H1 (cell line): ENCODE data around the gene TSPEAR. TPM values are rescaled to one million over a fixed set of nuclear protein-coding genes. Genes with fewer than 3 reads are reported as not detected.

Experiments
- CTCF ChIA-PET: fragments of 300-600 bp; sonication (Branson Sonifier 250); formaldehyde crosslinking; loops from one replicate; lab custom pipeline; 2021; ENCODE audit not compliant: partially characterized antibody; lab: Charles Lee
- POLR2A ChIA-PET: fragments of 300-600 bp; sonication (Branson Sonifier 250); formaldehyde crosslinking; loops from one replicate; lab custom pipeline; 2021; ENCODE audit warnings: inconsistent platforms; ENCODE audit not compliant: partially characterized antibody; lab: Charles Lee
- DNase-seq, 2 experiments: peaks; one replicate each; pipeline versions ENCODE4 v3.0.0 to v3.0.0-alpha.2; 2010 to 2022; ENCODE audit warnings: low spot score in 2 of 2, low read depth in 1 of 2, mixed read lengths in 1 of 2
- FAIRE-seq: peaks from 2 replicates; lab custom pipeline; 2011; peaks lifted over from hg19 to GRCh38; lab: Jason Lieb, UNC
- H2AFZ ChIP-seq: 2 replicates; pipeline ENCODE4 v1.8.1; 2012; ENCODE audit warnings: low read length, inconsistent platforms
- H2AK5ac ChIP-seq: 2 replicates; pipeline ENCODE4 v1.6.1; 2013; ENCODE audit warnings: low read depth, low read length
- H2BK120ac ChIP-seq: replicated peaks from 2 replicates; pipeline ENCODE3; 2013; ENCODE audit warnings: low read depth, low read length, inconsistent platforms
- H2BK12ac ChIP-seq: 2 replicates; pipeline ENCODE4 v1.6.1; 2013; ENCODE audit warnings: low read depth, low read length
- H2BK15ac ChIP-seq: 2 replicates; pipeline ENCODE4 v1.6.1; 2013; ENCODE audit warnings: low read length
- H2BK20ac ChIP-seq: 2 replicates; pipeline ENCODE4 v1.6.1; 2013; ENCODE audit warnings: low read length
- H2BK5ac ChIP-seq: 2 replicates; pipeline ENCODE4 v1.6.1; 2013; ENCODE audit warnings: low read depth, low read length
- H3K14ac ChIP-seq: 2 replicates; pipeline ENCODE4 v1.6.1; 2013; ENCODE audit warnings: inconsistent platforms; ENCODE audit not compliant: insufficient read length
- H3K18ac ChIP-seq: 2 replicates; pipeline ENCODE4 v1.6.1; 2013; ENCODE audit warnings: low read length; ENCODE audit errors: extremely low read depth
- H3K23ac ChIP-seq: 2 replicates; pipeline ENCODE4 v1.6.1; 2013; ENCODE audit warnings: inconsistent platforms; ENCODE audit not compliant: insufficient read length
- H3K23me2 ChIP-seq: 2 replicates; pipeline ENCODE4 v1.6.1; 2013; ENCODE audit warnings: low read depth, low read length
- H3K27ac ChIP-seq: 2 replicates; pipeline ENCODE4 v1.6.1; 2011; ENCODE audit warnings: low read depth, low read length, inconsistent platforms
- H3K27me3 ChIP-seq, 4 experiments: replicated peaks in 1 of 4; 1 replicate in 1 of 4; 2 replicates in 3 of 4; pipeline versions ENCODE4 v1.6.1 to v1.8.1; 2011 to 2013; ENCODE audit warnings: low read length in 3 of 4, mild to moderate bottlenecking in 3 of 4, inconsistent platforms in 2 of 4, mixed read lengths in 2 of 4, moderate library complexity in 1 of 4; ENCODE audit not compliant: control insufficient read depth in 3 of 4, insufficient read depth in 3 of 4; ENCODE audit errors: extremely low read depth in 1 of 4
- H3K36me3 ChIP-seq, 4 experiments: 2 replicates each; pipeline versions ENCODE4 v1.6.1 to v1.8.1; 2011 to 2013; ENCODE audit warnings: mild to moderate bottlenecking in 4 of 4, low read length in 3 of 4, moderate library complexity in 2 of 4, control low read depth in 1 of 4, inconsistent platforms in 1 of 4; ENCODE audit not compliant: insufficient read depth in 4 of 4, control insufficient read depth in 2 of 4
- H3K4ac ChIP-seq: replicated peaks from 2 replicates; pipeline ENCODE3; 2013; ENCODE audit warnings: low read length, low read depth, mixed read lengths, inconsistent platforms; ENCODE audit not compliant: insufficient read length
- H3K4me1 ChIP-seq, 4 experiments: replicated peaks in 1 of 4; 1 replicate in 1 of 4; 2 replicates in 3 of 4; pipeline versions ENCODE4 v1.6.1 to v1.8.1; 2011 to 2013; ENCODE audit warnings: low read length in 3 of 4, inconsistent platforms in 2 of 4, mixed read lengths in 1 of 4; ENCODE audit not compliant: insufficient read depth in 4 of 4, control insufficient read depth in 3 of 4
- H3K4me2 ChIP-seq, 2 experiments: 2 replicates each; pipeline versions ENCODE4 v1.6.1 to v1.8.1; 2011 to 2013; ENCODE audit warnings: low read depth in 2 of 2, low read length in 2 of 2, control low read depth in 1 of 2, inconsistent platforms in 1 of 2, mild to moderate bottlenecking in 1 of 2; ENCODE audit not compliant: insufficient read depth in 1 of 2
- H3K4me3 ChIP-seq, 4 experiments: fragments of 200-600, 300-600 bp in 1 of 4; sonication (generic), shearing (Covaris generic), sonication (Bioruptor Twin) in 1 of 4; 2 replicates each; pipeline versions ENCODE4 v1.5.1 to v1.8.1; 2011 to 2016; ENCODE audit warnings: low read length in 4 of 4, low read depth in 3 of 4, control low read depth in 2 of 4, inconsistent platforms in 2 of 4, mild to moderate bottlenecking in 2 of 4, mixed read lengths in 1 of 4, moderate library complexity in 1 of 4; ENCODE audit not compliant: insufficient read depth in 2 of 4; ENCODE audit errors: extremely low read depth in 1 of 4
- H3K56ac ChIP-seq: replicated peaks from 2 replicates; pipeline ENCODE3; 2013; ENCODE audit warnings: low read depth, mild to moderate bottlenecking, mixed read lengths, low read length, inconsistent platforms; ENCODE audit not compliant: insufficient read length
- H3K79me1 ChIP-seq: 2 replicates; pipeline ENCODE4 v1.6.1; 2013; ENCODE audit warnings: low read depth, low read length, control low read depth
- H3K79me2 ChIP-seq, 2 experiments: 2 replicates each; pipeline versions ENCODE4 v1.6.1 to v1.8.1; 2012 to 2013; ENCODE audit warnings: low read length in 2 of 2, mild to moderate bottlenecking in 2 of 2, inconsistent platforms in 1 of 2; ENCODE audit not compliant: insufficient read depth in 2 of 2, control insufficient read depth in 1 of 2
- H3K9ac ChIP-seq, 4 experiments: replicated peaks in 1 of 4; 1 replicate in 1 of 4; 2 replicates in 3 of 4; pipeline versions ENCODE4 v1.6.1 to v1.8.1; 2011 to 2013; ENCODE audit warnings: low read depth in 3 of 4, low read length in 3 of 4, control low read depth in 2 of 4, mild to moderate bottlenecking in 2 of 4, moderate library complexity in 2 of 4, inconsistent platforms in 1 of 4; ENCODE audit errors: extremely low read depth in 1 of 4
- H3K9me3 ChIP-seq, 2 experiments: 2 replicates each; pipeline versions ENCODE4 v1.6.1 to v1.8.1; 2012 to 2013; ENCODE audit warnings: mild to moderate bottlenecking in 2 of 2, moderate library complexity in 2 of 2, control low read depth in 1 of 2, inconsistent platforms in 1 of 2, low read depth in 1 of 2, low read length in 1 of 2, mixed read lengths in 1 of 2; ENCODE audit not compliant: insufficient read depth in 2 of 2
- H4K20me1 ChIP-seq, 2 experiments: replicated peaks in 1 of 2; 2 replicates each; pipeline versions ENCODE3 to v1.8.1; 2011 to 2013; ENCODE audit warnings: inconsistent platforms in 2 of 2, low read length in 2 of 2, mild to moderate bottlenecking in 1 of 2; ENCODE audit not compliant: insufficient read depth in 2 of 2, control insufficient read depth in 1 of 2
- H4K5ac ChIP-seq: 2 replicates; pipeline ENCODE4 v1.6.1; 2013; ENCODE audit warnings: low read length, low read depth, mixed read lengths, inconsistent platforms; ENCODE audit not compliant: insufficient read length
- H4K8ac ChIP-seq: 2 replicates; pipeline ENCODE4 v1.8.0; 2013; ENCODE audit warnings: mild to moderate bottlenecking, moderate library complexity, low read length, inconsistent platforms; ENCODE audit not compliant: insufficient read depth; ENCODE audit errors: extremely low read depth
- H4K91ac ChIP-seq: replicated peaks from 2 replicates; pipeline ENCODE3; 2013; ENCODE audit warnings: low read length, mixed read lengths, inconsistent platforms; ENCODE audit not compliant: insufficient read length
- BCL11A ChIP-seq, 2 experiments: IDR thresholded peaks; one replicate each; pipeline ENCODE4 v1.6.1; 2011; ENCODE audit warnings: low read depth in 2 of 2, low read length in 2 of 2, mild to moderate bottlenecking in 2 of 2
- CBX8 ChIP-seq: fragments of 300-800, 300-1000 bp; sonication (generic); IDR thresholded peaks from 2 replicates; pipeline ENCODE4 v1.7.1; 2016; ENCODE audit warnings: low read depth, low read length, borderline replicate concordance
- CEBPB ChIP-seq: IDR thresholded peaks from 2 replicates; pipeline ENCODE4 v1.6.1; 2012; ENCODE audit warnings: low read depth, low read length
- CTBP2 ChIP-seq: IDR thresholded peaks from 2 replicates; pipeline ENCODE4 v1.7.0; 2011; ENCODE audit warnings: borderline replicate concordance, mild to moderate bottlenecking, moderate library complexity, mixed read lengths, low read length; ENCODE audit not compliant: insufficient read depth, insufficient read length
- EGR1 ChIP-seq: IDR thresholded peaks from 2 replicates; pipeline ENCODE4 v1.6.1; 2011; ENCODE audit warnings: low read depth, low read length, borderline replicate concordance
- EP300 ChIP-seq, 2 experiments: IDR thresholded peaks; 1 replicate in 1 of 2; 2 replicates in 1 of 2; pipeline ENCODE4 v1.6.1; 2011 to 2012; ENCODE audit warnings: low read depth in 2 of 2, low read length in 2 of 2, mild to moderate bottlenecking in 2 of 2, borderline replicate concordance in 1 of 2, inconsistent platforms in 1 of 2, moderate library complexity in 1 of 2
- KDM5A ChIP-seq: fragments of 200-600 bp; IDR thresholded peaks from 2 replicates; pipeline ENCODE4 v1.7.1; 2012; ENCODE audit warnings: mild to moderate bottlenecking, low read length, inconsistent platforms, mixed read lengths
- MAFK ChIP-seq: IDR thresholded peaks from 2 replicates; pipeline ENCODE4 v1.6.1; 2012; ENCODE audit warnings: low read depth, mild to moderate bottlenecking, improper control_type of control experiment, low read length
- MAX ChIP-seq: IDR thresholded peaks from 2 replicates; pipeline ENCODE4 v1.6.1; 2012; ENCODE audit warnings: inconsistent platforms
- SAP30 ChIP-seq: fragments of 300-600 bp; sonication (generic); IDR thresholded peaks from 2 replicates; pipeline ENCODE4 v1.7.1; 2012; ENCODE audit warnings: low read length, moderate library complexity, mild to moderate bottlenecking, inconsistent platforms; ENCODE audit not compliant: insufficient read depth, insufficient replicate concordance
- SIX5 ChIP-seq: IDR thresholded peaks from 2 replicates; pipeline ENCODE4 v1.6.1; 2011; ENCODE audit warnings: mild to moderate bottlenecking, low read depth, low read length
- WGBS, 2 experiments: shearing (Covaris generic) in 1 of 2; methylation state at CpG; one replicate each; pipeline versions ENCODE4 v1.1.6 to v1.1.7; 2013 to 2015; ENCODE audit warnings: low lambda C conversion rate in 2 of 2, mixed read lengths in 2 of 2, inconsistent platforms in 1 of 2, low coverage in 1 of 2, missing lambda C conversion rate in 1 of 2; ENCODE audit not compliant: insufficient replicate concordance in 2 of 2, insufficient coverage in 1 of 2, insufficient read length in 1 of 2; ENCODE audit errors: extremely low coverage in 1 of 2, missing lambda C conversion rate in 1 of 2; 5-methylcytosine and 5-hydroxymethylcytosine counted together
- polyA plus RNA-seq, 7 experiments: library from polyadenylated mRNA; depleted of rRNA in 3 of 7; stranded (reverse) in 5 of 7; unstranded in 2 of 7; fragments of >200 nt in 5 of 7; fragments of 200-250 nt in 2 of 7; gene quantifications; 1 replicate in 5 of 7; 2 replicates in 1 of 7; 4 replicates in 1 of 7; pipeline versions ENCODE4 v1.2.1 to v1.2.3, GENCODE V29; 2011 to 2013; ENCODE audit warnings: missing spikeins in 2 of 7, mixed read lengths in 2 of 7
- total RNA-seq: library from RNA; stranded (reverse); fragmentation: NEBNext Ultra II Directional; extraction: Animal tissue kit (Norgen Biotek cat#: 25700); gene quantifications from 2 replicates; pipeline ENCODE4 v1.2.1, GENCODE V29; 2021

Gene TSPEAR
- total and polyA plus RNA-seq, 2 of the 8 experiments (the other 6 are each of a cell fraction or from before 2014, with no cell fraction given): 0.58 to 0.89 TPM

- H2AFZ ChIP-seq: no peak overlapping the region
- H3K56ac ChIP-seq: no peak overlapping the region
- H4K5ac ChIP-seq: peak overlapping the region; percentile 6
- H4K20me1 ChIP-seq: no peaks in the 10 kb centered on the region
- DNase-seq (peak in 1 of 2 experiments; percentile 44), FAIRE-seq (peak; percentile 62)
- H3K4me3 ChIP-seq: no peak overlapping the region
- peaks cover 6 to 35% (median 16%) of the 10 kb centered on the region in 4 experiments for H3K4me1 ChIP-seq
- peak overlapping the region in 1 of 2 experiments; percentile 61; a peak in 1 of 4 replicates for H3K4me2 ChIP-seq
- peak overlapping the region; percentile 91 for H2BK20ac ChIP-seq
- H3K23me2 ChIP-seq: no peaks in the 10 kb centered on the region
- no peak overlapping the region; the same call in 1 of the 2 replicates for H3K18ac ChIP-seq
- peak overlapping the region; percentile 40 for H3K4ac ChIP-seq
- H2BK5ac ChIP-seq: peak overlapping the region; percentile 94; the same call in 1 of the 2 replicates
- no peak overlapping the region for H3K9ac ChIP-seq
- peak overlapping the region; percentile 12; the same call in 1 of the 2 replicates for H2BK15ac ChIP-seq
- no peaks in the 10 kb centered on the region for H3K79me1 ChIP-seq
- peak overlapping the region; percentile 30 for H2BK120ac ChIP-seq
- no peak overlapping the region for H3K14ac ChIP-seq
- CTCF ChIA-PET: interaction anchor here (0.9 to 1.5 kb wide), 5 partner anchors 33 to 246 kb away, joined by 3 to 4 read pairs (median 3); no protein-coding TSS in a partner anchor
- H3K27ac ChIP-seq: no peak overlapping the region
- no peak overlapping the region for H4K8ac ChIP-seq
- POLR2A ChIA-PET: interaction anchor here (1.8 kb wide), 1 partner anchor 10 kb away, joined by 4 read pairs; no protein-coding TSS in a partner anchor
- no peaks in the 10 kb centered on the region for H3K79me2 ChIP-seq
- H2BK12ac ChIP-seq: peak overlapping the region; percentile 45
- no peak overlapping the region for H3K23ac ChIP-seq
- H3K9me3 ChIP-seq: peaks cover 1 to 4% of the 10 kb centered on the region in 2 experiments; a peak in 1 of 4 replicates
- H4K91ac ChIP-seq: peak overlapping the region; percentile 66
- no peaks in the 10 kb centered on the region for H3K36me3 ChIP-seq
- WGBS, 2 experiments: 76% methylated on average over 5 of the region's 5 CpGs; no CpG with 5 or more reads in 1 of the 2 experiments
- H2AK5ac ChIP-seq: no peak overlapping the region; the same call in 1 of the 2 replicates
- H3K27me3 ChIP-seq: no peaks in the 10 kb centered on the region
- no peak for TF ChIP-seq SIX5
- no peak for TF ChIP-seq EGR1
- no peak for TF ChIP-seq EP300 (IDR thresholded peaks at IDR 0.05; ENCODE audit: borderline replicate concordance in 1 of 2, low read depth in 2 of 2, low read length in 2 of 2)
- no peak for TF ChIP-seq SAP30
- no peak for TF ChIP-seq KDM5A
- TF ChIP-seq MAX: no peak
- TF ChIP-seq CTBP2: no peak
- TF ChIP-seq BCL11A (IDR thresholded peaks at IDR 0.05; ENCODE audit: low read depth in 2 of 2, low read length in 2 of 2): no peak
- no peak for TF ChIP-seq CEBPB
- TF ChIP-seq CBX8: no peak
- no peak for TF ChIP-seq MAFK
These were observed 163.6 kb downstream of the TSPEAR start for GRCh38 chr21:44547656-44548331.
